Stimulated activated CD4-positive, alpha-beta T cell treated with anti-CD3 and anti-CD28 coated beads, Interleukin-4, amount 100 ng/mL, for 1 hour (primary cell): ENCODE results near the gene TFB1M.
"Not testable (repeated sequence)": the region's sequence is repeated elsewhere in the genome, so short reads cannot be mapped to it uniquely, and the experiment has no call there.

Experiments
- DNase-seq: peaks from one replicate; pipeline ENCODE4 v3.0.0-alpha.2; 2020

The TFB1M gene

DNA sequence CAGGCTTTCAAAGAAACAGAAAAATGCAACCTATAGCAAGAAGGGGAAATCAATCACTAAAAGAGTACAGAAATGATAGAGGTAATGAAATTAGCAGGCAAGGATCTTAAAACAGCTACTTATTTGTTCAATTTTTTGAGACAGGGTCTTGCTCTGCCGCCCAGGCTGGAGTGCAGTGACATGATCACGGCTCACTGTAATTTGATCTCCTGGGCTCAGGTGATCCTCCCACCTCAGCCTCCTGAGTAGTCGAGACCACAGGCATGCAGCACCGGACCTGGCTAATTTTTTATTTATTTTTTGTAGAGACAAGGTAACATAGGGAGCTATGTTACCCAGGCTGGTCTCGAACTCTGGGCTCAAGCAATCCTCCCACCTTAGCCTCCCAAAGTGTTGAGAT, 21.6 kb downstream of the TFB1M start:
- no peak for DNase-seq

DNA sequence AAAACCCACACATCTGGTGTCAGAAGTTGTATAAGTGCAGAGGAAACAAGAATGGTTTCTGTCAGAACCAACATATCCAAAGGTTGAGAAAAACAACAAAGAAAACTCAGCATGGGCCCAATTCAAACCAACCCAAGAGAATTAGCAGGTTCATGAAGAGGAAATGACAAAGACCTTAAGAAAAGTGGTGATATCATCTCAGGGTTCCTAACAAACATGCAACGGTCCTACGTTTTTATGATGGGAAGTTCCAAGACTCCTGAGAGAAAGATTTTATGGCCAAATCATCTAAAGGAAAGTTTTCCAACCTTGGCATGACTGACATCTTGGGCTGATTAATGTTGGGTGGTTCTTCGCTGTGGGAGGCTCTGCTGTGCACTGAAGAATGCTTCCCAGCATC, 23.0 kb downstream of the TFB1M start:
- DNase-seq, result no peak

DNA sequence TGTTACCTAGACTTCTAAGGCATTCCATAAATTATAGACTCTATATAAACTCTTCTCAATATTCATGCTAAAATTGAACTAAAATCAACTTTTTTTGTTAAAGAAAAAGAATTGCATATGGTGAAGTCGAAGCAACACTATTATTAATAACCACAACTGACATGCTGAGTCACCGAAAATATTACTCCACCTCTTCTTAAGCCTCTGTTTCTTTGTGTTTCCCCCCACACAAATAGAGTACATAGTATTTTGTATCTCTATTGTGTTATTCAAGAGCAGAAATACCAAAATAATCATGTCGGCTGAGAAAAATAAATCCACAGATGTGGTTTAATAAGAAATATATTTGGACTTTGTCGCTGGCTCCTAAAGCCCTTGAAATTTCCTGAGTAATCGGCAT, 23.8 kb downstream of the TFB1M start:
- DNase-seq, result no peak

DNA sequence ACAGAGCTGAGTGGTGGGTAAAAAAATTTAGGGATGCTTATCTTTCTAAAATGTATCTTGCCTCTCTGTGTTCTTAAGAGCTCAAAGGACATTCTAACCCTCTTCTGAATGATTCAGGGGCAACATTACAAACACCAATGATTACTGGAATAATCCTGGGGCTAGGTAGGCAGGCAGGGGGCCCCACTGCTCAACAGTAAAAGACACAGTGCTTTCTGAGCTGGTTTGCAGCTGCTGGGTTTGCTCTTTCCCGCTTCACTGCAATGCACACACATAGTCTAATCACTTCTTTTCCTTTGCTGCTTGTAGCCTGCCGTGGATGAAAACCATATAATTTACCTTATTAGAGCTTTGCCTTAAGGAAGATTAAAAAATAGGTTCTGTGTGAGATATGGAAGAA, 26.5 kb downstream of the TFB1M start:
- no peak for DNase-seq

DNA sequence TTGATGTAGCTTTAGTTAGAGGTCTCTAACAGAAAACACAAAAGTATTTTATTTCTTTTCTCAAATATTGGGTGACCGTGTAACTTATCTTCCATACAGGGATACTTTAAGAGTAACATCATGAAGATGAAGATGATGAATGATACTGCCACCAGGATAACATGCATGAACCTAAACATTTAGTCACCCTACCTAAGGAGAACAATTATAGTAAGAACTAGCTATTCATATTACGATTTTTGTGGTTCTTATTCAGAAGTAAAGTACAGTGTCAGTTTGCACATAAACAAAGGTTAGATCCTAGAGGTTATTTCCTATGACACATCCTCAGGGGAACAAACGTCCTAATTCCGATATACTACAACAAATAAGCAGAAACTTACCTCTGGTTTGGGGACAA, 29.5 kb downstream of the TFB1M start:
- no peak for DNase-seq

DNA sequence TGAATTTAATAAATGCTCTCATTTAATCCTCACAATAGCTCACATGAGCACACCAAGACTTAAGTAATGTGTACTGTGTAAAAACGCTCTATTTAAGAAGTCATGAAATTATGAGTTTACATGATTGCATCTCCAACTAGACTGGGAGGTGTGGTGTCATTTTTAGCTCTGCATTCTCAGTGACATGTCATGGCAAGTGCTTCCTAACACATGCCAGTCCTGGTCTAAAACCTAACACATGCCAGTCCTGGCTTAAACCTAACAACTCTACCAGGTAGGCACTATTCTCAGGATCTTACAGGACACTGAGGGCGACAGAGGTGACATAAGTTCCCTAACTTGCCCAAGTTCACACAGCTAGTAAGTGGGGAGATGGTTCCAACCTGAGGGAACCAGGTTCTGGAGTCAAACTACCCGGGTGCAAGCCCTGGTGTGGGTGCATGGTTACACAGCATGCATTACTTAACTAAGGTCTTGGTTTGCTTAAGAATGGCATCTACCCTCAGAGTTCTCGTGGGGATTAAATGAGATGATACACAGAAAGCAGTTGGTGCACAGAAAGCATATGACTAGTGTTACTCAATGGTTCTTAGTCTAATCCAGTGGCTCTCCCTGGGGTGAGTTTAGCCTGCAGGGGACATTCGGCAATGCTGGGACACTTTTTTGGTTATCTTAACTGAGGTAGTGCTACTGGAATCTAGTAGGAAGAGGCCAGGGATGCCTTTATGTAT, 35.8 kb downstream of the TFB1M start:
- DNase-seq, result no peak

DNA sequence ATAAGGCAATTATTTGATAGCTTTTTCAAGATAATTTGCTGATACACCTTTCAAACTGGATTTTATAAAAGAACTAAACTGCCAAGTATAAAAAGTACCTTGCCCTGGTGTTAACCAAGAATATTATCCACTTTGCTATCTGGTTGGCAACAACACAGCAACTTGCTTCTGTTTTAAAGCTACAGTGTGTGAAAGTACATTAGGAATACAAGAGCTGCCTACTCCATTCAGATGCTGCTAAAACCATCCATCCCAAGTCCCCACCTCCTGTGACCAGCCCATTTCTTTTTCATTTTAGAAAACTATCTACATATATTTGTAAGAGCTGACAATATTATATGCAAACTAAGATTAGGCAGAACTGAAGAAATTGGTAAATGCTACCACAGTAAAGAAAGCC, 37.6 kb downstream of the TFB1M start:
- no peak for DNase-seq

DNA sequence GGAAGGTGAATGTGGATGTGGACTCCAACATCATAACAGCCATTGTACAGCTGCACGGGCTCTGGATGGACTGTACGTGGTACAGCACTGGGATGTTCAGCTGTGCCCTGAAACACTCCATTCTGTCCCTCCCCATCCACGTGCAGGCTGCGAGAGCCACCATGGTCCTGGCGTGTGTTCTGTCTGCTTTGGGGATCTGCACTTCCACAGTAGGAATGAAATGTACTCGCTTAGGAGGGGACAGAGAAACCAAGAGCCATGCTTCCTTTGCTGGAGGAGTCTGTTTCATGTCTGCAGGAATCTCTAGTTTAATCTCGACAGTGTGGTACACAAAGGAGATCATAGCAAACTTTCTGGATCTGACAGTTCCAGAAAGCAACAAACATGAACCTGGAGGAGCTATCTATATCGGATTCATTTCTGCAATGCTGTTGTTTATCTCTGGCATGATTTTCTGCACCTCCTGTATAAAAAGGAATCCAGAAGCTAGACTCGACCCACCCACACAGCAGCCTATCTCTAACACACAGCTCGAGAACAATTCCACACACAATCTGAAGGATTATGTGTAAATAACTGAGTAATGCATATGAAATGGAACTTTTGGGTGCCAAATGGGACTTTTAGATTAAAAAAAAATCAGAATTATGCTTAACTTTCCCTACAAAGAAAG, 38.3 kb downstream of the TFB1M start:
- no peak for DNase-seq

DNA sequence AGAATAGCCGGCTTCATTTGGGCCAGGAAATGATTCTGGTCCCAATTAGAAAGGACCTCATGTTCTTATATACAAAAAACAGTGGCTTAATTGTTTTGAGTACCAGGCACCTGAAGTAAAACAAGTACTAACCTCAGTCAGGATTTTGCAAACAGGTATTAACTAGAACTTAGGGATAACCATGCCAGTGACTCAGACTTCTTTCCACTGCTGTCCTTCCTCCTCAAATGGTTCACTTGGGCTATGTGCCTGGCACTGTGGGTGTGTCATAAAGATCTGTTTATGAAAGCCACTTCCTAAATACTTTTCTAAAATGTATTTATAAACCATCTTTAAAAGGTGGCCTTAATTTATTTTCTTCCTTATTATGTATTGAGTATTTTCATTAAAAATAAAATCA, 39.8 kb downstream of the TFB1M start:
- no peak for DNase-seq

DNA sequence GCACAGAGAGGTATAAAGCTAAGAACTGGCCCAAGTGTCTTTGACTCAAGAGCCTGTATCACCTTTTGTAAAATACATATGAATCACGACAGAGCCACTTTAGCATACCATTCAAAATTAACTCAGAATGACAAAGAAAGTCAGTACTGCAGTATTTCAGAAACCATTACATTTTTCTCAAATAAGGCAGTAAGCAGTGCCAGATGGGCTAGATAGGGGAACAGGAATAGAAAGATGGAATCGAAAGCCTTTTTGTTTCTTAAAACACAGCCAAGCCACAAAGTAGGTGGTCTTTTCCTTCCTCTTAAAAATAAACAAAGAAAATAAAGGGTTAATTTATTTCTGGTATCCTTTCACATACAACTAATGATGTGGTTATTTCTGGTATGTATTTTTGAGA, 40.2 kb downstream of the TFB1M start:
- no peak for DNase-seq

DNA sequence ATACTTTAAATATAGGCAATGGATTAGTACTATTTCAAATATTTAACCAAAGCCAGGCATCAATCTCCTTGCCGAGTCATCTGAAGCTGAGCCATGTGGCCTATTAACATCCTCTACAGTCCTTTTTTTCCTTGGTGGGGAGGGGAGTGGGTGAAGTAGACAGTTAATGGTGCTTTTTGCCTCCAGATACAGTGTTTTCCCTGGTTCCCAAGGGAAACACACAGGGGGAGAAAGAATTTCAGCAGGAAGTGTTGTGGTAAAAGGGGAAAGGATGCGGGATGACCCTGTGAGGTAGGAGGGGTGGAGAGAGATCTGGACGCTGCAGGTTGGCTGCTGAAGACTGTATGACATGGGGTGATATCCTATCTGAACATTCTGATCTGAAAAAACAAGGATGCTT, 40.9 kb downstream of the TFB1M start:
- no peak for DNase-seq

DNA sequence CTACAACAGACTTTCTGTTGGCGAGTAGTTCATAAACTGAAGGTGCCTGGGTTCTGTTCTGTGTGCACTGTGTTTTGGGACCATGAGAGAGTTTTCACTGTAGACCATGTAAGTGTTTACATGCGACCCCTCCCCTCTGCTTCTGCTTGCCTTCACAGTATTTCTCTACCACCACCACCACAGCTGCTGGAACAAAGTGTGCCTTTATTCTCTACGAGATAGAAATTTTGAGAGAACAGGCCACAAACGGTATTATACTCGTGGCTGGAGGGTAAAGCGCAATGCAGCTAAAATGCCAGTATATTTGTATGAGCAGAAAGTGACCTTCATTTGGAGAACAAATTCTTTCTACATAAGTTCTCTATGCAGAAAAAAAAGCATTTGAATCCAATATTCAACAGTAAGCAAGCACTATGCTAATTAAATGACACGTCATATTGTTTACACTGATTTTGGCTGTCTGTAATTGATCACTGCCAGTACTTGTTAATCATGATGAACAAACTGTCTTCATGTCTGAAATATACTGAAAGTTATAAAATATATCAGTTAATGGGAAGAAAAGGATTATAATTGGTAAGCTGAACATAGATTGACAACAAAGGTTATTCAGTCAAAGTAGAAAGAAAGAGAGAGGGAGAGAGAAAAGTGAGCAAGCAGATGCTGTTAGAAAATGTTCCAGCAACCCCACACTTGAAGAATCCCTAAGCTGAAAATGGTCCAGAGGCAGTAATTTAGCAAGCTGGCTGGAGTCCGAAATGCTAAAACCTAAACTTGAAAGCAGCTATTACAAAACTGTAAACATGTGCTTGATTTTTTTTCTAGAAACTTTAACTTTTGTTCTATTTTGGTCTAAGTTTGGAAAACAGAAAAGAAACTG, 41.7 kb downstream of the TFB1M start:
- no peak for DNase-seq

DNA sequence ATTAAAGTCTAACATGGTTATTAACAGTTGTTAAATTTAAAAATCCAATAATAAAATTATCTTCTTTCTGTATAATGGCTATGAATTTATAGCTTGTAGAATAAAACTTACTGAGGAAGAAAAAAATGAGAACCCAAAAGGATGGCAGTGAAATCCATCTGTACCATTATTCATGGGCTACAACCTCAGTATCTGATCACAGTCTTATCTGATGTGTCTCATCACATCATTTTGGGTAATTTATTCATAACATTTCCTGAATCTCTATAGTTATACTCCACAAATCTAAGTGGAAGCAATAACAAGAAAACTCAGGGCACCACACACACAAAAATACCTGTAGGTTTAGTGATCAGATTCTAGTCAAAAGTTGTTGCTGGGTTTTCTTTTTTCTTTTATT, 43.1 kb downstream of the TFB1M start:
- DNase-seq, result no peak

DNA sequence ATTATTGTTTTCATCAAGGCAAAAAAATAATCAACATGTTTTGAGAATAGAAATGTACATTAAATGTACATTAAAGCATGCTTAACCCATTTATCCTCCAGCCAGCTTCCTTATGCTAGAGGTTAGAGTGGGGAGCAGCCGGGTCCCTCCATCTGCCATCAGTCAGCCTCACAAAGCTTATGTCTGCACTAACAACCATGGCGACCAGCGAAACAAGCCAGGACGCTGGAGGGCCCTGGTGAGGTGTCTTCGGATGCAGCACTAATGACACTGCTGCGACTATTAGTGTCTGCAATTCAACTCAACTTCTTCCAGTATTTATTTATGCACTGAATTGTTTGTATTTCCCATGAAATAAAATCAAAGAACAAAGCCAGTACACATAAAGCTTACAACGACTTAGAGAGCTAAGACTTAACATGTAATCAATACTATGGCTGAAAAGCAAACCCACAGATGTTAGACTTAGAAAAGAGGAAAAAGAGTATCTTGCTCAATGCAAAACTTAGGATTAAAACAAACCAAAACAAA, 43.7 kb downstream of the TFB1M start:
- no peak for DNase-seq

DNA sequence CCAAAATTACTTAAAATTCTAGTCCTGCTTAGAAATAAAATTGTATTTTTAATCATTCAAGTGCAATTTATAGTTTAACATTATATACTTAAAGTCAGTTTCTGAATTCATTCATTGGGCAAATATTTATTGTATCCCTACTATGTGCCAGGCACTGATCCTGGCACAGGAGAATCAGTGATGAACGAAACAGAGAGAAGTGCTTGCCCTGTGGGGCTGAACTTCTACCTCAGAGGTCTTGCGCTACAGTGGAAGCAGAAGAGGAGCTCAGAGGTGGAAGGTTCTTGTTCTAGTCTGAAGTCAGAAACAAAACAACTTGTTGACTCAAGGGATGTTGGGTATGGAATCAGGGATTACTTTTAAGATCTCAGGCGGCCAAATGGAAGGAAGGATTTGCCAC, 44.5 kb downstream of the TFB1M start:
- DNase-seq, result no peak

DNA sequence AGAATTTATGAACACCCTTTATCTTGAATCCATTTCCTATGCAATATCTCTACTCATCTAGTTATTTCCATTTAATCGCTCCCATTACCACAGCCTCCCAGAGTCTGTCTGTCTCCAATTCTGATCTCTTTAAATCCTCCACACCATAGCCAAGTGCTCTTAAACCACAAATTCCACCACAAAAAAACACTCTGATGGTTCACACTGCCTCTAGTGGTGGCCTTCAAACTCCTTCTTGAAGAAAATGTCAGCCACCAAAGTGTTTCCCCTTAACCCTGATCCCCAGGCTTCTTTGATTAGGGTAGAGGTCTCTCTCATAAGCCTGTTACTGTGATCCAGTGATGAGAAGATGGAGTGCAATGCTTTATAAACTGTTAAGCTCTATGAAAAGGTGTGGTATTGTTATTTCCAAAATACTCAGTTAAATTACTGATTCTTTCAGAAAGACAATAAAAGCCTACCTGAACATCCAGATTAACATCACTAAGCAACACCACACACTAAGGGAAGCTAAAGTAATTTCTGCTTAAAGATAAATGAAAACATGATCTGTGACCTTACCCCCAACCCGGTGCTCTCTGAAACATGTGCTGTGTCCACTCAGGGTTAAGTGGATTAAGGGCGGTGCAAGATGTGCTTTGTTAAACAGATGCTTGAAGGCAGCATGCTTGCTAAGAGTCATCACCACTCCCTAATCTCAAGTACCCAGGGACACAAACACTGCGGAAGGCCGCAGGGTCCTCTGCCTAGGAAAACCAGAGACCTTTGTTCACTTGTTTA, 46.0 kb downstream of the TFB1M start:
- DNase-seq, result not testable (repeated sequence)

DNA sequence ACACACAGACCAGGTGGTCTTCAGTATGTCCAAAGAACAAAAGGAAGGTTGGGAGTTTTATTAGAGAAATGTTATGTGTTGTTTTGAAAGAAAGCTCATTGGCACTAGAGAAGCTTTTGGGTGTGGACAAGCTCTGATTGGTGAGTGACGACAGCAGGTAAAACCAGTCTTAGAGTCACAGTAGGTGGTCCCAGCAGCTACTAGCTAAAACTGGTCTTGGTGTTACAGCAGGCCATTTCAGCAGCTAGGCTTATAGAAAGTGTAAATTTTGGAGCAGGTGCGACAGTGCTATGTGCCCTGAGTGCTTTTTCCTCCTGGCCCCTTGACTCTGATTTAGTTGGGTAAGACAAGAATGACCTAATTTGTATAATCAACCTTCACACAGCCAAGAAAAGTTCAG, 46.9 kb downstream of the TFB1M start:
- DNase-seq, result no peak

DNA sequence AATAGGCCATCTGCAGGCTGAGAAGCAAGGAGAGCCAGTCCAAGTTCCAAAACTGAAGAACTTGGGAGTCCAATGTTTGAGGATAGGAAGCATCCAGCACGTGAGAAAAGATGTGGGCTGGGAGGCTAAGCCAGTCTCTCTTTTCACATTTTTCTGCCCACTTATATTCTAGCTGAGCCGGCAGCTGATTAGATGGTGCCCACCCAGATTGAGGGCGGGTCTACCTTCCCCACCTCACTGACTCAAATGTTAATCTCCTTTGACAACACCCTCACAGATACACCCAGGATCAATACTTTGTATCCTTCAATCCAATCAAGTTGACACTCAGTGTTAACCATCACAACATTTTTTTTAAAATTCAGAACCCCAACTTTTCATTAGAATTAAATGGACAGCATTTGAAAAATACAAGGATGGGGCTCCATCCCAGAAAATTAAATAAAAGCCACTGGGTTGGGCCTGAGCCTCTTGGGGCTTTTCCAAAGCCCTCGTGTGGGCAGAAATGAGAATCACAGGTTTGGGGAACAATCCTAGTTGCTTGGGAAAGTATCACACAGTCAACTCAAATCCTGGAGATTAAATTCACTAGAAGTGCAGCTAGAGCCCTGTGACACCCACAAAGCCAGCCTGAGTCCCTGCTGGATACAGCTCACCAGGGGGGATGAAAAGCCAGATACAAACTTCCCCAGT, 48.3 kb downstream of the TFB1M start:
- no peak for DNase-seq

DNA sequence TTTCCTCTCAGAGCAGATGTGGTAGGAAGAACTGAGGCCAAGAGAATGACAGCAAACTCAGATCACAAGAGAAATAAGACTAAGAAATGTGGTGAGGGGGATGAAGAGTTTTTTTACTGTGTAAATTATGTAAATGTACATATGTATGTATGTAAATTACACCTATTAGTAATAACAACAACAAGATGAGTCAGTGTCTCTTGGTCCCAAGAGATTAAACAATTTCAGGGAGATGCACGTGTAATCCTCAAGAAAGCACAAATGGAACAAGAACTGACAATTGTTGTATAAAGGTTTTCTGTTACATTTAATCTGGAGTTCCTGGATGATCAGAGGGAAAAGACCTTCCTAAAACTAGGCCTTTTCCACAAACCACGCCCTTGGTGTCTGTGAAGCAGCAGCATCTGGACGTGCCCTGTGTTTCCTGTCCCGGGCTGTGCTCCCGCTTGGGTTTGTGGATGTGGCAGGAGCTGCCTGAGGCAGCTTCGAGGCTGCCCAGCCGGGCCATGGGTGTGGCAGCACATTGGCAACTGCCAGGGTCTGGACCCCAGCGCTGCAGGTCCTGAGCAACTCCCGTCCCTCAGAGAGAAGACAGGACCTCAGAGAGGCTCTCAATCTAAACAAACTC, 49.5 kb downstream of the TFB1M start:
- no peak for DNase-seq

DNA sequence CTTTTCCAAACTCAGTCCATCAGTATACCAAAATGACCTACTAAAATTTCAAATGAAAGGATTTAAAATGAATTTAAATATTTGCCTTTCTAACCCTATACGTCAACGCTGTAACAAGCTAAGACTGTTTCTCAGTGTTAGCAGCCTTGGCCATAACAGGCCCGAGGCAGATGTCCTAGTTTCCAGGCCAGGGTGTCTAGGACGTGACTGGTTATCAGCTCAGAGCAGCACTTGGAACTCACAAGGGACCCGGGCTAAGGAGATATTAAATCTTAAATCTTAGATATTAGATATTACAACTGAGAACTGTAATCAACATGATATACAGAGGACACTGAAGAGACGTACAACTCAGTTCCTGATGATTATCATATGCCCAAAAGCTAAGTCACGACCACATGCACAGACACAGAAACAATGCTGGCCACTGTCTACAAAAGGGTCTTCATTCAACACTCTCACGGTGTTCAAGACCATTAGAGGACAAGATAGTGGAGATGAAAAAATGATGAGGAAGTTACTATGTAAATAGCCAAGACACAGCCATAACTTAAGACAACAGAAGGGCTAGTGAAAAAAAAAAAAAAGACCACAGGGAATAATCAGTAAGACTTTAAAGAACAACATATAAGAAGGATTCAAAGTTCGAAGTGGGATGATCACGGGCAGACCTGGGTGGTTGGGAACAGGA, 50.8 kb downstream of the TFB1M start, which contains the start of gene CLDN20:
Gene CLDN20, plus strand, starts transcription at position 641 of the 691 bp plus-strand sequence. CDS start 11,707 bp downstream, outside the sequence.
- no peak for DNase-seq

DNA sequence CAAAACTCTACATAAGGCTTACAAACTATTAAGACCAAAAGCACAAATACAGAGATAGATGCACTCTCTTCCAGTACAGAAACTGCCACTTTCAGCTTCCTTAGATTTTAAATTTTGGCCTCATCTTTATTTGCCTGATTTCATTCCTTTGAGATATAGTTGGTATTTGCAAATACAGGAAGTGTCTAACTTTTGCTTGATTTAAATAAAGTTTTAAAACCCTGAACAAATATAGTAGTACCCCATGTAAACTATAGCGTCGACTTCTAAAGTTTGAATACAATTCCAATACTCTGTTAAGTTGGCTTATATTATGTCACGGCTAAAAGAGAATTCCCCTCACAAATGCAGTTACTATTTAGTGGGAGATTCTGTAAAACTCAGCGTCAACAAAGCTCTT, 51.6 kb downstream of the TFB1M start:
- DNase-seq, result no peak
